Endodermal cell (in vitro differentiated cells): Measurements from ENCODE around the gene TMTC2. TPM values are rescaled to one million over a fixed set of nuclear protein-coding genes. Genes with fewer than 3 reads are reported as not detected.

Experiments used
- DNase-seq: peaks from one replicate; pipeline ENCODE4 v3.0.0-alpha.2; 2017
- H3K27ac ChIP-seq: 2 replicates; pipeline ENCODE4 v1.5.1; 2013; ENCODE audit warnings: mild to moderate bottlenecking, low read depth, low read length, moderate library complexity
- H3K27me3 ChIP-seq: 2 replicates; pipeline ENCODE4 v1.6.1; 2013; ENCODE audit warnings: mild to moderate bottlenecking, low read length, moderate library complexity; ENCODE audit not compliant: insufficient read depth, control insufficient read depth, poor library complexity, severe bottlenecking
- H3K36me3 ChIP-seq: 2 replicates; pipeline ENCODE4 v1.7.0; 2013; ENCODE audit warnings: mild to moderate bottlenecking, low read length, moderate library complexity; ENCODE audit not compliant: control insufficient read depth, insufficient read depth
- H3K4me1 ChIP-seq: one replicate; pipeline ENCODE4 v1.7.0; 2013; ENCODE audit warnings: low read length; ENCODE audit not compliant: control insufficient read depth, insufficient read depth
- H3K4me3 ChIP-seq: 2 replicates; pipeline ENCODE4 v1.5.1; 2013; ENCODE audit warnings: mild to moderate bottlenecking, low read length, moderate library complexity
- H3K9ac ChIP-seq: 2 replicates; pipeline ENCODE4 v1.6.1; 2013; ENCODE audit warnings: mild to moderate bottlenecking, low read length, moderate library complexity; ENCODE audit not compliant: poor library complexity, severe bottlenecking; ENCODE audit errors: extremely low read depth
- H3K9me3 ChIP-seq: 2 replicates; pipeline ENCODE4 v1.6.1; 2013; ENCODE audit warnings: mild to moderate bottlenecking, low read length, moderate library complexity; ENCODE audit not compliant: control insufficient read depth
- H3K27ac Mint-ChIP-seq: 2 replicates; pipeline ENCODE4 v1.8.0; 2020; ENCODE audit warnings: mixed read lengths
- H3K27me3 Mint-ChIP-seq: 2 replicates; pipeline ENCODE4 v1.8.0; 2021; ENCODE audit warnings: mild to moderate bottlenecking, mixed read lengths; ENCODE audit not compliant: insufficient read depth
- H3K36me3 Mint-ChIP-seq: 2 replicates; pipeline ENCODE4 v1.8.0; 2020; ENCODE audit warnings: low read depth, mixed read lengths
- H3K4me1 Mint-ChIP-seq: 2 replicates; pipeline ENCODE4 v1.8.0; 2020; ENCODE audit warnings: mixed read lengths
- H3K4me3 Mint-ChIP-seq: 2 replicates; pipeline ENCODE4 v1.8.0; 2020; ENCODE audit warnings: mild to moderate bottlenecking, moderate library complexity, mixed read lengths
- H3K9me3 Mint-ChIP-seq: 2 replicates; pipeline ENCODE4 v1.8.0; 2020; ENCODE audit warnings: mild to moderate bottlenecking, mixed read lengths
- CTCF ChIP-seq: fragments of 200-600 bp; sonication (generic); conservative IDR thresholded peaks from 2 replicates; pipeline ENCODE4 v1.5.0; 2021; ENCODE audit warnings: antibody characterized with exemption, mild to moderate bottlenecking
- WGBS, 2 experiments: methylation state at CpG; one replicate each; pipeline versions ENCODE4 v1.1.5 to v1.1.7; 2013; ENCODE audit warnings: missing lambda C conversion rate in 2 of 2, mixed read lengths in 1 of 2; ENCODE audit not compliant: insufficient coverage in 1 of 2, insufficient read length in 1 of 2; 5-methylcytosine and 5-hydroxymethylcytosine counted together
- total RNA-seq, 2 donors: library from RNA; stranded (reverse); fragmentation: NEBNext Ultra II Directional in 1 of 2; extraction: Animal tissue kit (Norgen Biotek cat#: 25700) in 1 of 2; gene quantifications; 2 replicates in 1 of 2; 3 replicates in 1 of 2; pipeline ENCODE4 v1.2.1, GENCODE V29; 2021

Gene TMTC2
- total RNA-seq, 2 donors from 2014 or later = 7.2 to 10.8 TPM

- Mint-ChIP-seq H3K36me3 (peaks cover 6% of the 10 kb centered on the region), H3K9me3 (no peaks in the 10 kb centered on the region), H3K27ac (no peak overlapping the region), H3K4me1 (peaks cover 6% of the 10 kb centered on the region), H3K27me3 (no peaks in the 10 kb centered on the region), H3K4me3 (no peak overlapping the region)
- H3K9me3 ChIP-seq = no peaks in the 10 kb centered on the region
- 52 to 76% methylated on average over 8 of the region's 8 CpGs for WGBS, 2 experiments
- peak; percentile 65 for DNase-seq
- H3K27me3 ChIP-seq = no peaks in the 10 kb centered on the region
- H3K27ac ChIP-seq = peak overlapping the region; percentile 80
- no peak overlapping the region for H3K9ac ChIP-seq
- H3K4me3 ChIP-seq = no peak overlapping the region
- no peak for TF ChIP-seq CTCF
- H3K36me3 ChIP-seq = no peaks in the 10 kb centered on the region
- H3K4me1 ChIP-seq = peaks cover 4% of the 10 kb centered on the region
Measured at GRCh38 chr12:82793751-82794281, 107.1 kb downstream of the TMTC2 start.

DNA sequence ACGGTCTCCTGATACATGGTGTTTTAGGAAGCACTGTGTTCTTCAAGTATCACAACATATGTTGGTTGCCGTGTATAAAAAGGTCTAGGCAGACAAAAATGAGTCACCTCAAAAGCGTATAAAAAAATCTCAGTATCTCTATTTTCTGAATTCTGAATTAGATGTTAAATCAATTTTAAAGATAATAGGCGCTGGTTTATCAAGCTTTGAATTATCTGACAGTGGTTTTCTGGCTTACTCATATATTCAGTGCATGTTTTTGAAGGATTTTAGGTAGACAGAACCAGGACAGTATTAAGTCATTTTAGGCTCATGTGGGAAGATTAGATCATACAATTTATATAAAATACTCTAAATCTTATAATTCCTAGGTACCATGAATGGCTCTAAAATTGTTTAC is 110.8 kb downstream of the TMTC2 start:
- DNase-seq = no peak
- no peaks in the 10 kb centered on the region for H3K36me3 ChIP-seq
- Mint-ChIP-seq H3K4me1 (peaks cover 7% of the 10 kb centered on the region), H3K36me3 (peaks cover 21% of the 10 kb centered on the region), H3K9me3 (peaks cover 10% of the 10 kb centered on the region), H3K4me3 (no peak overlapping the region), H3K27me3 (no peaks in the 10 kb centered on the region), H3K27ac (no peak overlapping the region)
- TF ChIP-seq CTCF = no peak
- WGBS, 2 experiments = 91 to 94% methylated on average over 4 of the region's 4 CpGs
- peaks cover 4% of the 10 kb centered on the region for H3K4me1 ChIP-seq
- H3K27ac ChIP-seq = no peak overlapping the region
- no peak overlapping the region for H3K4me3 ChIP-seq
- no peaks in the 10 kb centered on the region for H3K27me3 ChIP-seq
- H3K9ac ChIP-seq = no peak overlapping the region
- no peaks in the 10 kb centered on the region for H3K9me3 ChIP-seq

DNA sequence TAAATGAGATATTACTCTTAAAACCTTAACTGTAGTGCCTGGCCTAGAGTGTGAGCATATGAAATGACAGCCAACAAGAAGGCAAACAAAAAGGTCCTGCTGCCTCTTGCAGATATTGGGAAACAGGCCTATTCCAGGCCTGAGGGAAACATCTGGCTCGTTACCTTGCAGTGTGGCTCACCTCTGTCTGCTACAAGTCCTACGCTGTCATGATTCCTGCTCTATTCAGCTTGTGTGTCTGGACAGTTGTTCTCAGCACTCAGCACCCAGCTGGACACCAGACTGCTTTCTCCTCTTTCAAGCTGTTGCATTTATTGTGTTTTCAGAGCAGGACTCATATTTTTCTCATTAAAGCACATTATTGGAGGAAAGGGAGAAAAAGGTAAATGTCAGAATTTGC is 113.5 kb downstream of the TMTC2 start:
- DNase-seq = no peak
- no peaks in the 10 kb centered on the region for H3K27me3 Mint-ChIP-seq
- peaks cover 13% of the 10 kb centered on the region for H3K9me3 Mint-ChIP-seq
- Histone ChIP-seq H3K4me1 (peaks cover 3% of the 10 kb centered on the region), H3K27ac (no peak overlapping the region), H3K9me3 (no peaks in the 10 kb centered on the region), H3K27me3 (no peaks in the 10 kb centered on the region), H3K36me3 (no peaks in the 10 kb centered on the region), H3K9ac (no peak overlapping the region), H3K4me3 (no peak overlapping the region)
- WGBS, 2 experiments = 94 to 100% methylated on average over 2 of the region's 2 CpGs
- peaks cover 26% of the 10 kb centered on the region for H3K36me3 Mint-ChIP-seq
- no peak overlapping the region for H3K27ac Mint-ChIP-seq
- H3K4me1 Mint-ChIP-seq = peaks cover 18% of the 10 kb centered on the region
- no peak overlapping the region for H3K4me3 Mint-ChIP-seq
- no peak for TF ChIP-seq CTCF
